ENCODE measurements around the gene FREM2. TPM values are rescaled to one million over a fixed set of nuclear protein-coding genes. Genes with fewer than 3 reads are reported as not detected.

The FREM2 gene
- total RNA-seq, 1 donor from 2014 or later, result not detected

DNA sequence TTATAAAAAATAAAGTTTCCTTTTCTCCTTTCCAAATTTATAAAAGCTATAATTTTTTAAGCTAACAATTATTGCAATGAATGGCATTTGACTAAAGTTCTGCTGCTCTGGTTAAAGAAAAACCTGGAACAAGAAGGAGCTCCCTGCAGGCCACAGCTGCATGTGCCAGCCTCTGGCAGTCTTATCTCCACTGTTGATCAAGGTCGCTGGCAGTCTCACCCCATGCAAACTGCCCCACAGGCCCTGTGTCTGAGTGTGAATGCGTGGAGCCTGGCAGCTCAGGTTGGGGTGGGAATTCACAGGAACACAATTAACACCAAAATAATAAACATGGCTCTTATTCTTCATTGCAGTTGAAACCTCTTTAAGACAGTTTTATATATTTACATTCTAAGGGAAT, 30.2 kb upstream of the FREM2 start:
- H3K4me3 ChIP-seq, result no peak overlapping the region

DNA sequence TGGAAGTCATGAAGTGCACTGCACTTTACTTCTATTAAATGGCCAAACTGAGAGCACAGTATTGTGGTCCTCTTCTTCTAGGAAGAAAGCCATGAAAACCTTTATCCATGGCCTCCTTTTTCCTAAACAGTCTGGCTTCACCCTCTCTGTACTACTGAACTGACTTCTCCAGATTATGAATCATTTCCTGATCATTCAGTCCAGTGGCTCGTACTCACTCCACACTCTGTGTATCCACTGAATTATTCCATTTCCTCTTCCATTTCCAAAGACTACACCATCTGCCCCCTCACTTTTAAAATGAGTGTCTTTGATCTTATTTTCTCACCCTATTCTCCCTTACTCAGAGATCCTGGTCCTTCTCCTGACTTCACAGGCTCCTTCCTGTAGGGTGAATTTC, 29.7 kb upstream of the FREM2 start:
- DNase-seq, result no peak
- intact Hi-C loops (cut with micrococcal nuclease), result no loop called here
- H3K9me3 ChIP-seq (replicated peaks), result no peaks in the 10 kb centered on the region
- H3K4me1 ChIP-seq, result no peaks in the 10 kb centered on the region
- no peaks in the 10 kb centered on the region for H3K36me3 ChIP-seq
- TF ChIP-seq, protein P1, sequence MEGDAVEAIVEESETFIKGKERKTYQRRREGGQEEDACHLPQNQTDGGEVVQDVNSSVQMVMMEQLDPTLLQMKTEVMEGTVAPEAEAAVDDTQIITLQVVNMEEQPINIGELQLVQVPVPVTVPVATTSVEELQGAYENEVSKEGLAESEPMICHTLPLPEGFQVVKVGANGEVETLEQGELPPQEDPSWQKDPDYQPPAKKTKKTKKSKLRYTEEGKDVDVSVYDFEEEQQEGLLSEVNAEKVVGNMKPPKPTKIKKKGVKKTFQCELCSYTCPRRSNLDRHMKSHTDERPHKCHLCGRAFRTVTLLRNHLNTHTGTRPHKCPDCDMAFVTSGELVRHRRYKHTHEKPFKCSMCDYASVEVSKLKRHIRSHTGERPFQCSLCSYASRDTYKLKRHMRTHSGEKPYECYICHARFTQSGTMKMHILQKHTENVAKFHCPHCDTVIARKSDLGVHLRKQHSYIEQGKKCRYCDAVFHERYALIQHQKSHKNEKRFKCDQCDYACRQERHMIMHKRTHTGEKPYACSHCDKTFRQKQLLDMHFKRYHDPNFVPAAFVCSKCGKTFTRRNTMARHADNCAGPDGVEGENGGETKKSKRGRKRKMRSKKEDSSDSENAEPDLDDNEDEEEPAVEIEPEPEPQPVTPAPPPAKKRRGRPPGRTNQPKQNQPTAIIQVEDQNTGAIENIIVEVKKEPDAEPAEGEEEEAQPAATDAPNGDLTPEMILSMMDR (IDR thresholded peaks at IDR 0.05; ENCODE audit: borderline replicate concordance), result no peak
- no peak overlapping the region for H3K4me3 ChIP-seq
- peaks cover 4% of the 10 kb centered on the region for H3K27me3 ChIP-seq (ENCODE audit: low read depth)
- H3K27ac ChIP-seq (replicated peaks), result no peak overlapping the region

More for the DNA sequence above, 30.2 kb upstream of the FREM2 start:
- TF ChIP-seq, protein P1 (IDR thresholded peaks at IDR 0.05; ENCODE audit: borderline replicate concordance), result no peak
- Histone ChIP-seq H3K27ac (replicated peaks) (no peak overlapping the region), H3K27me3 (ENCODE audit: low read depth) (peaks cover 4% of the 10 kb centered on the region), H3K4me1 (no peaks in the 10 kb centered on the region), H3K36me3 (no peaks in the 10 kb centered on the region), H3K9me3 (replicated peaks) (no peaks in the 10 kb centered on the region)
- intact Hi-C loops (cut with micrococcal nuclease), result no loop called here
- DNase-seq, result no peak

DNA sequence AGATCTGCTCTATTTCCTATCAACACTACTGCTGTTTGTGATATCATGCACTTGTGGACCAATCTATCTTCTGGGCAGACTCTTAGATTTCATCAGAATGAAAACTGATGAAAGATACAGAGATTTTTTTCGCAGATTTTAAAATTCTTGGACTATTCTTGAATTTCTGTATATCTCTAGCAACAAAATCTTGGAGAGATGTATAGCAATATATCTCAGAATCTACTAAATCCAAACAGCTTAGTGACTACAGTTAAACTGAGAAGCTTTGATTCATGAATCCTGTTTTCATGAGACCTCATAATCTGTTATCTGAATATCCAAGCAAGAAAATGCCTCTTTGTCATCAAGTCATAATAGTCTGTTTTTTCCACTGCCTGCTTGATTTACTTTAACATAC, 28.0 kb upstream of the FREM2 start:
- H3K36me3 ChIP-seq, result no peaks in the 10 kb centered on the region
- H3K9me3 ChIP-seq (replicated peaks), result no peaks in the 10 kb centered on the region
- TF ChIP-seq, protein P1 (IDR thresholded peaks at IDR 0.05; ENCODE audit: borderline replicate concordance), result no peak
- no peaks in the 10 kb centered on the region for H3K4me1 ChIP-seq
- intact Hi-C loops (cut with micrococcal nuclease), result no loop called here
- H3K27ac ChIP-seq (replicated peaks), result no peak overlapping the region
- no peak for DNase-seq
- peaks cover 12% of the 10 kb centered on the region for H3K27me3 ChIP-seq (ENCODE audit: low read depth)
- no peak overlapping the region for H3K4me3 ChIP-seq

DNA sequence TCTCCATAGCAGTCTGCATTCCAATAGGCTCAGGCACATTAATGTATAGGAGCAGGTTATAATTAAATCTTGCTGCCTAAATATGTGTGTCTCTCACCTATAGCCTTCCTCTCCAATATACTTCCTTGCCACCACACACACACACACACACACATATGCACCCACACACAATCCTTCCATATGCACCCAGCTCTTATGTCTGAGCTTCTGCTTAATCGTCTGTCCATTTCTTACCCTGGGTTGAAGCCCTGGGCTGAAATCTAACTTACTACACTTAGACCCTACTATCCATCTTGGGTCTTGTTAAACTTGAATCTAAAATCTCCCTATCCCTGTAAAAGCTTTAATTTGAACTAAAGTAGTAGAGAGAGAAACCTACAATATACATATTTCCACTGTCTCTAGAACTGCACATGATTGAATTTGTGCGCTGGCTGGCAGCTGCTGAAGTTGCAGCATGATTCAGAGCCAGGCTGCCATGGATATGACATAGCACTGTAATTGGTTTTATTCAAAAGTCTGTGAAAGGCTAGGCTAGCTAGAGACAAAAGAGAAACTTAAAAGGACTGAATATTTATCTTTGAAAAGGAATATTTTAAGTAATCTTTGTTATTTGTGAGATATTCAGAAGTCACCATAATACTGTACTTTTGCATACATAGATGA, 25.7 kb upstream of the FREM2 start:
- Histone ChIP-seq H3K27ac (replicated peaks) (no peak overlapping the region), H3K36me3 (no peaks in the 10 kb centered on the region), H3K4me1 (no peaks in the 10 kb centered on the region), H3K4me3 (no peak overlapping the region), H3K27me3 (ENCODE audit: low read depth) (peaks cover 28% of the 10 kb centered on the region), H3K9me3 (replicated peaks) (no peaks in the 10 kb centered on the region)
- intact Hi-C loops (cut with micrococcal nuclease), result no loop called here
- no peak for DNase-seq
- TF ChIP-seq, protein P1 (IDR thresholded peaks at IDR 0.05; ENCODE audit: borderline replicate concordance), result no peak

DNA sequence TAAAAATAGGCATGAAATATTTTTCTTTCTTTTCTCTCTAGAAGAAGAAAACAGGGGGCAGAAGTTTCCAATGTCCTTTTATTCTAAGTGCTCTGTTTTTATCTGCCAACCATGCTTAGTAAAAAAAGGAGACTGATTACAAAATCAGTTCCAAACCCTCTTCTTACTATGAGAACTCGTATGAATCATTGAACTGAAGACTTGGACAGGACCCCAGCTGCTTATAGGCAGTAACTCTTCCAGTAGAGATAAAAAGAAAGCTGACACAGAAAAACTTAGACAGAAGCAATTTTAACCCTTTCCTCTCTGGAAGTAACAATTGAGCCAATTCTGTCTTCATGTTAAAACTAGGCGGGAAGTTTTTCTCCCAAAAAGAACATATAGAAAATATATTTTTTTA, 24.5 kb upstream of the FREM2 start:
- Histone ChIP-seq H3K27me3 (ENCODE audit: low read depth) (peaks cover 40% of the 10 kb centered on the region), H3K27ac (replicated peaks) (no peak overlapping the region), H3K36me3 (no peaks in the 10 kb centered on the region), H3K4me1 (no peaks in the 10 kb centered on the region), H3K9me3 (replicated peaks) (no peaks in the 10 kb centered on the region), H3K4me3 (no peak overlapping the region)
- no peak for DNase-seq
- TF ChIP-seq, protein P1 (IDR thresholded peaks at IDR 0.05; ENCODE audit: borderline replicate concordance), result no peak
- intact Hi-C loops (cut with micrococcal nuclease), result no loop called here

Data from left ventricle myocardium inferior (tissue), 1 donor.